DOHH2 (cell line): Measurements from ENCODE around the gene TRIM10.
"Not testable (repeated sequence)": the region's sequence is repeated elsewhere in the genome, so short reads cannot be mapped to it uniquely, and the experiment has no call there.

Experiments used
- H3F3A ChIP-seq: fragments of 200-600 bp; sonication (generic), shearing (Covaris generic); 2 replicates; pipeline ENCODE4 v1.6.0; 2016; ENCODE audit warnings: antibody characterized with exemption, mild to moderate bottlenecking; ENCODE audit not compliant: control insufficient read depth, insufficient read depth
- H3K27ac ChIP-seq: fragments of 200-600 bp; sonication (generic); 2 replicates; pipeline ENCODE4 v1.5.1; 2014; ENCODE audit warnings: low read depth, mild to moderate bottlenecking, low read length, moderate library complexity
- H3K27me3 ChIP-seq: fragments of 200-600 bp; sonication (generic); 2 replicates; pipeline ENCODE4 v1.6.1; 2014; ENCODE audit warnings: mild to moderate bottlenecking, low read length, mixed read lengths; ENCODE audit not compliant: control insufficient read depth
- H3K36me3 ChIP-seq: fragments of 200-600 bp; sonication (generic); 2 replicates; pipeline ENCODE4 v1.6.1; 2014; ENCODE audit warnings: mild to moderate bottlenecking, low read length, moderate library complexity, mixed read lengths; ENCODE audit not compliant: control insufficient read depth
- H3K4me1 ChIP-seq: fragments of 200-600 bp; sonication (generic); 2 replicates; pipeline ENCODE4 v1.6.1; 2014; ENCODE audit warnings: mild to moderate bottlenecking, low read length, mixed read lengths; ENCODE audit not compliant: control insufficient read depth
- H3K4me2 ChIP-seq: fragments of 200-600 bp; sonication (generic); 2 replicates; pipeline ENCODE4 v1.6.0; 2014; ENCODE audit warnings: mild to moderate bottlenecking, low read length, moderate library complexity
- H3K4me3 ChIP-seq: fragments of 200-600 bp; sonication (generic); 2 replicates; pipeline ENCODE4 v1.5.1; 2014; ENCODE audit warnings: mild to moderate bottlenecking, low read length, mixed read lengths
- H3K79me2 ChIP-seq: fragments of 200-600 bp; sonication (generic); 2 replicates; pipeline ENCODE4 v1.6.1; 2014; ENCODE audit warnings: mild to moderate bottlenecking, low read length, mixed read lengths; ENCODE audit not compliant: control insufficient read depth
- H3K9me2 ChIP-seq: fragments of 200-600 bp; sonication (generic); replicated peaks from 2 replicates; pipeline ENCODE4 v1.6.1; 2014; ENCODE audit warnings: mild to moderate bottlenecking, low read length, mixed read lengths; ENCODE audit not compliant: control insufficient read depth
- H3K9me3 ChIP-seq: fragments of 200-600 bp; sonication (generic); 2 replicates; pipeline ENCODE4 v1.6.1; 2014; ENCODE audit warnings: antibody characterized with exemption, low read length, mixed read lengths; ENCODE audit not compliant: control insufficient read depth, insufficient read depth
- H4K20me1 ChIP-seq: fragments of 200-600 bp; sonication (generic); 2 replicates; pipeline ENCODE4 v1.6.0; 2014; ENCODE audit warnings: low read depth, mild to moderate bottlenecking, antibody characterized with exemption, low read length, moderate library complexity; ENCODE audit not compliant: control insufficient read depth, insufficient read depth
- CTCF ChIP-seq: fragments of 200-600 bp; sonication (generic); IDR thresholded peaks from one replicate; pipeline ENCODE4 v1.5.1; 2014; ENCODE audit warnings: antibody characterized with exemption, mild to moderate bottlenecking, low read depth, low read length; ENCODE audit not compliant: poor library complexity, severe bottlenecking
- EZH2phosphoT487 ChIP-seq: fragments of 200-600 bp; sonication (generic); IDR thresholded peaks from 2 replicates; pipeline ENCODE4 v1.6.1; 2017; ENCODE audit warnings: borderline replicate concordance, mild to moderate bottlenecking, antibody characterized with exemption, low read length, moderate library complexity, mixed read lengths

The TRIM10 gene

DNA sequence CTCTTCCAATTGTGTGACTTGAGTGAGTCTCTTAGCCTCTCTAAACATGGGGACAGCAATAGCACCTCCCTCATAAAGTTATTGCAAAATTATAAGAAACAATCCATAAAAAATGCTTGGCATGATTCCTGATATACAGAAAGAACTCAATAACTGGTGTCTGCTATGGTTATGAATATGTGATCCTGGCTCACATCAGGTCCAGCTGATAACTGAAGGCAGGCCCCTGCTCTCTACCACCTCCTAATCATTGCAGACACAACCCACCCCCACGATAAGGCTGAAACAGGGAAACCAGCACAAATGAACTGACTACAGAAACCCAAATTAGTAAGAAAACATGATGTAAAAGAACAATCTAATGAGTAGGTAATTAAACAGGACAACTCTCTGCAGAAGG, 7.7 kb upstream of the TRIM10 start:
- Histone ChIP-seq H3K27me3 (peaks cover 46% of the 10 kb centered on the region), H3K4me1 (no peaks in the 10 kb centered on the region), H3K4me3 (no peak overlapping the region), H3F3A (no peaks in the 10 kb centered on the region), H4K20me1 (no peaks in the 10 kb centered on the region; the same call in 1 of the 2 replicates), H3K4me2 (no peak overlapping the region), H3K36me3 (no peaks in the 10 kb centered on the region), H3K79me2 (no peaks in the 10 kb centered on the region), H3K9me3 (no peaks in the 10 kb centered on the region), H3K9me2 (no peaks in the 10 kb centered on the region), H3K27ac (no peak overlapping the region)
- TF ChIP-seq EZH2phosphoT487 (no peak), CTCF (no peak)

- no peaks in the 10 kb centered on the region for H3K79me2 ChIP-seq
- H3K36me3 ChIP-seq: no peaks in the 10 kb centered on the region
- H3K4me2 ChIP-seq: no peak overlapping the region
- no peak overlapping the region for H3K4me3 ChIP-seq
- no peaks in the 10 kb centered on the region for H3K9me2 ChIP-seq
- H3K27me3 ChIP-seq: peaks cover 46% of the 10 kb centered on the region
- no peak overlapping the region for H3K27ac ChIP-seq
- no peaks in the 10 kb centered on the region; the same call in 1 of the 2 replicates for H4K20me1 ChIP-seq
- H3K9me3 ChIP-seq: no peaks in the 10 kb centered on the region
- no peaks in the 10 kb centered on the region for H3F3A ChIP-seq
- no peak for TF ChIP-seq EZH2phosphoT487
- TF ChIP-seq CTCF: no peak
- no peaks in the 10 kb centered on the region for H3K4me1 ChIP-seq
Observed at GRCh38 chr6:30167101-30167500, 6.1 kb upstream of the TRIM10 start.

DNA sequence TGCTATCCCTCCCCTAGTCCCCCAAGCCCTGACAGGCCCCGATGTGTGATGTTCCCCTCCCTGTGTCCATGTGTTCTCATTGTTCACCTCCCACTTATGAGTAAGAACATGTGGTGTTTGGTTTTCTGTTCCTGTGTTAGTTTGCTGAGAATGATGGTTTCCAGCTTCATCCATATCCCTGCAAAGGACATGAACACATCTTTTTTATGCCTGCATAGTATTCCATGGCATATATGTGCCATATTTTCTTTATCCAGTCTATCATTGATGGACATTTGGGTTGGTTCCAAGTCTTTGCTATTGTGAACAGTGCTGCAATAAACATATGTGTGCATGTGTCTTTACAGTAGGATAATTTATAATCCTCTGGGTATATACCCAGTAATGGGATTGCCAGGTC, 4.2 kb upstream of the TRIM10 start:
- peaks cover 32% of the 10 kb centered on the region for H3K27me3 ChIP-seq
- H3K36me3 ChIP-seq, H3K9me2 ChIP-seq, H3K4me3 ChIP-seq, H3K9me3 ChIP-seq, H4K20me1 ChIP-seq, H3K4me1 ChIP-seq, H3F3A ChIP-seq, H3K4me2 ChIP-seq, H3K79me2 ChIP-seq, H3K27ac ChIP-seq: not testable (repeated sequence)

DNA sequence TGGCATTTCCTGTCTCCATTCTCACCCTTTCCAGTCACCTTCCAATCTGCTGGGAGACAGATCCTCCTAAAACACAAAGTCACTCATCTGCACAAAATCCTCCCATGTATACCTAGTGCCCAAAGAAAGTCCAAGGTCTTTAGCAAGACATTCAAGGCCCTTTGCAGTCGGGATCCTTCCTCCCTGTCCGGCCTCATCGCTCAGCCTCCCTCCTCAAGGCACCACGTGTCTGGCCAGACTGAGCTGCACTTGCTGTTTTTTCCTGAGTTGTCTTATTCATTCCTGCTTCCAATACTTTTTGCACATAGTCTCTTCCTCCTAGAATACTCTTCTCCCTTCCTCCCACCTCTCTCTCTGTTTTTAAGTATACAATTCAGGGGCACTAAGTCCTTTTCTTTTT, 3.7 kb upstream of the TRIM10 start:
- Histone ChIP-seq H3K9me2 (no peaks in the 10 kb centered on the region), H3K4me3 (no peak overlapping the region), H3K27me3 (peaks cover 30% of the 10 kb centered on the region), H3K36me3 (no peaks in the 10 kb centered on the region), H4K20me1 (no peaks in the 10 kb centered on the region), H3K9me3 (no peaks in the 10 kb centered on the region), H3K4me1 (no peaks in the 10 kb centered on the region), H3K79me2 (no peaks in the 10 kb centered on the region), H3F3A (no peaks in the 10 kb centered on the region), H3K27ac (no peak overlapping the region), H3K4me2 (no peak overlapping the region)
- TF ChIP-seq EZH2phosphoT487 (no peak), CTCF (no peak)
